Sigmoid colon (tissue), 3 donors: Measurements from ENCODE around the gene CLBA1.

Experiments used
- POLR2A ChIP-seq, 2 donors: fragments of 450-650 bp; IDR thresholded peaks; one replicate each; pipeline ENCODE4 v1.6.1; 2016; ENCODE audit warnings: antibody characterized with exemption in 2 of 2, mild to moderate bottlenecking in 2 of 2, moderate library complexity in 2 of 2
- TF ChIP-seq, protein P1 (sequence below), 4 experiments: fragments of 450-650 bp in 3 of 4; fragments of 200-600 bp in 1 of 4; IDR thresholded peaks; one replicate each; pipeline ENCODE4 v1.5.1; 2016 to 2019; ENCODE audit warnings: antibody characterized with exemption in 4 of 4, mild to moderate bottlenecking in 3 of 4, moderate library complexity in 2 of 4

DNA sequence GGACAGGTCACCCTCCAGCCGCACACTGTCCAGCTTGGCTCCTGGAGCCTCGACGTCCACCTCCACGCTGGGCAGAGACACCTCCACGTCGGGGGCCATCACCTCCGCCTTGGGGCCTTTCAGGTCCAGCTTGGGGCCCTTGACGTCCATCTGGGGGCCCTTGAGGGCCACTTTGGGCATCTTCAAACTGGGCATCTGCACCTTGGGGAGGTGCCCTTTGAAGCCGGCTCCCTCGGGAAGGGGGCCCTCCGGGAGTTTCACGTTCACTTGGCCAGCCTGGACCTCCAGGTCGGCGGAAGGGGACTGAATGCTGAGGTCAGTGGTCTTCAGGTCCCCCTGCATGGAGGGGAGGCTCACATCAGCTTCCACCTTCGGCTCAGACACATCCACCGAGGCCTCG, 35.6 kb upstream of the CLBA1 start:
- TF ChIP-seq, protein P1, sequence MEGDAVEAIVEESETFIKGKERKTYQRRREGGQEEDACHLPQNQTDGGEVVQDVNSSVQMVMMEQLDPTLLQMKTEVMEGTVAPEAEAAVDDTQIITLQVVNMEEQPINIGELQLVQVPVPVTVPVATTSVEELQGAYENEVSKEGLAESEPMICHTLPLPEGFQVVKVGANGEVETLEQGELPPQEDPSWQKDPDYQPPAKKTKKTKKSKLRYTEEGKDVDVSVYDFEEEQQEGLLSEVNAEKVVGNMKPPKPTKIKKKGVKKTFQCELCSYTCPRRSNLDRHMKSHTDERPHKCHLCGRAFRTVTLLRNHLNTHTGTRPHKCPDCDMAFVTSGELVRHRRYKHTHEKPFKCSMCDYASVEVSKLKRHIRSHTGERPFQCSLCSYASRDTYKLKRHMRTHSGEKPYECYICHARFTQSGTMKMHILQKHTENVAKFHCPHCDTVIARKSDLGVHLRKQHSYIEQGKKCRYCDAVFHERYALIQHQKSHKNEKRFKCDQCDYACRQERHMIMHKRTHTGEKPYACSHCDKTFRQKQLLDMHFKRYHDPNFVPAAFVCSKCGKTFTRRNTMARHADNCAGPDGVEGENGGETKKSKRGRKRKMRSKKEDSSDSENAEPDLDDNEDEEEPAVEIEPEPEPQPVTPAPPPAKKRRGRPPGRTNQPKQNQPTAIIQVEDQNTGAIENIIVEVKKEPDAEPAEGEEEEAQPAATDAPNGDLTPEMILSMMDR (IDR thresholded peaks at IDR 0.05), result no peak
- TF ChIP-seq POLR2A (IDR thresholded peaks at IDR 0.05), result no peak
